SU-DHL-6 (cell line): ENCODE results near the gene ZCCHC7.
A peak's percentile ranks its signal among the peaks of the same experiment; 100 is the strongest.

Experiments used
- H2AFZ ChIP-seq: fragments of 200-600 bp; sonication (generic); 2 replicates; pipeline ENCODE4 v1.6.1; 2014; ENCODE audit warnings: low read depth, mild to moderate bottlenecking, moderate library complexity, mixed read lengths, antibody characterized with exemption, low read length; ENCODE audit not compliant: severe bottlenecking
- H3F3A ChIP-seq: fragments of 200-600 bp; shearing (Covaris generic); 2 replicates; pipeline ENCODE4 v1.6.0; 2016; ENCODE audit warnings: antibody characterized with exemption, mild to moderate bottlenecking; ENCODE audit not compliant: insufficient read depth
- H3K27ac ChIP-seq: fragments of 200-600 bp; sonication (generic); 2 replicates; pipeline ENCODE4 v1.5.1; 2016; ENCODE audit warnings: low read depth, mild to moderate bottlenecking, low read length, moderate library complexity, mixed read lengths
- H3K27me3 ChIP-seq: fragments of 200-600 bp; sonication (generic), shearing (Covaris generic); 2 replicates; pipeline ENCODE4 v1.6.0; 2014; ENCODE audit warnings: mild to moderate bottlenecking, low read length
- H3K36me3 ChIP-seq: fragments of 200-600 bp; sonication (generic); 2 replicates; pipeline ENCODE4 v1.6.1; 2014; ENCODE audit warnings: mild to moderate bottlenecking, low read length, mixed read lengths
- H3K4me2 ChIP-seq: fragments of 300-600, 200-600 bp; shearing (Covaris generic), sonication (generic); 2 replicates; pipeline ENCODE4 v1.6.0; 2014; ENCODE audit warnings: low read length, low read depth, mild to moderate bottlenecking; ENCODE audit not compliant: poor library complexity, severe bottlenecking
- H3K4me3 ChIP-seq: fragments of 200-600 bp; sonication (generic); 2 replicates; pipeline ENCODE4 v1.5.1; 2014; ENCODE audit warnings: antibody characterized with exemption, low read length, mild to moderate bottlenecking, mixed read lengths; ENCODE audit not compliant: insufficient read depth, poor library complexity, severe bottlenecking
- H3K79me2 ChIP-seq: fragments of 200-600 bp; sonication (generic); 2 replicates; pipeline ENCODE4 v1.6.1; 2014; ENCODE audit warnings: mild to moderate bottlenecking, low read length, moderate library complexity; ENCODE audit not compliant: insufficient read depth
- H3K9ac ChIP-seq: fragments of 200-600 bp; sonication (generic); 2 replicates; pipeline ENCODE4 v1.7.0; 2014; ENCODE audit warnings: mild to moderate bottlenecking, low read length
- H3K9me2 ChIP-seq: fragments of 200-600 bp; sonication (generic); replicated peaks from 2 replicates; pipeline ENCODE4 v1.6.1; 2014; ENCODE audit warnings: low read length; ENCODE audit not compliant: insufficient read depth
- H3K9me3 ChIP-seq: fragments of 200-600 bp; sonication (generic); 2 replicates; pipeline ENCODE4 v1.6.1; 2014; ENCODE audit warnings: low read length, mixed read lengths; ENCODE audit not compliant: insufficient read depth
- H4K20me1 ChIP-seq: fragments of 200-600 bp; sonication (generic); 2 replicates; pipeline ENCODE4 v1.6.1; 2014; ENCODE audit warnings: low read depth, mild to moderate bottlenecking, antibody characterized with exemption, low read length, moderate library complexity, mixed read lengths
- CTCF ChIP-seq: fragments of 200-600 bp; sonication (generic); IDR thresholded peaks from one replicate; pipeline ENCODE4 v1.5.1; 2017; ENCODE audit warnings: antibody characterized with exemption, mild to moderate bottlenecking, low read length, moderate library complexity; ENCODE audit not compliant: insufficient read depth, poor library complexity, severe bottlenecking
- EZH2phosphoT487 ChIP-seq: fragments of 200-600 bp; sonication (generic), shearing (Covaris generic); conservative IDR thresholded peaks from 2 replicates; pipeline ENCODE4 v1.6.1; 2018; ENCODE audit warnings: mild to moderate bottlenecking, antibody characterized with exemption, low read length, moderate library complexity, mixed read lengths

The ZCCHC7 gene

GRCh38 chr9:37405350-37405749 lies 285.0 kb downstream of the ZCCHC7 start:
- H3K4me3 ChIP-seq, result peak overlapping the region; percentile 49
- TF ChIP-seq CTCF, result no peak
- H3K4me2 ChIP-seq, result peak overlapping the region; percentile 81
- H3K27ac ChIP-seq, result peak overlapping the region; percentile 95
- H2AFZ ChIP-seq, result no peak overlapping the region
- no peaks in the 10 kb centered on the region for H3K9me2 ChIP-seq
- peaks cover 96% of the 10 kb centered on the region for H3F3A ChIP-seq
- peak overlapping the region; percentile 83 for H3K9ac ChIP-seq
- no peaks in the 10 kb centered on the region for H3K27me3 ChIP-seq
- H4K20me1 ChIP-seq, result no peaks in the 10 kb centered on the region
- H3K36me3 ChIP-seq, result no peaks in the 10 kb centered on the region
- peaks cover 48% of the 10 kb centered on the region for H3K79me2 ChIP-seq
- no peaks in the 10 kb centered on the region for H3K9me3 ChIP-seq

- H3K79me2 ChIP-seq, result peaks cover 46% of the 10 kb centered on the region
- no peaks in the 10 kb centered on the region for H3K9me3 ChIP-seq
- no peaks in the 10 kb centered on the region for H3K36me3 ChIP-seq
- TF ChIP-seq CTCF, result no peak
- H3K4me3 ChIP-seq, result peak overlapping the region; percentile 49
- no peaks in the 10 kb centered on the region for H3K27me3 ChIP-seq
- no peaks in the 10 kb centered on the region for H3K9me2 ChIP-seq
- H3K4me2 ChIP-seq, result peak overlapping the region; percentile 81
- peak overlapping the region; percentile 95 for H3K27ac ChIP-seq
- peak overlapping the region; percentile 83 for H3K9ac ChIP-seq
- peaks cover 96% of the 10 kb centered on the region for H3F3A ChIP-seq
- H4K20me1 ChIP-seq, result no peaks in the 10 kb centered on the region
- no peak overlapping the region for H2AFZ ChIP-seq
These were observed 285.5 kb downstream of the ZCCHC7 start for GRCh38 chr9:37405764-37406380.

- TF ChIP-seq EZH2phosphoT487 (no peak), CTCF (no peak)
- Histone ChIP-seq H3K9me2 (no peaks in the 10 kb centered on the region), H3K9me3 (no peaks in the 10 kb centered on the region), H4K20me1 (no peaks in the 10 kb centered on the region), H3K36me3 (no peaks in the 10 kb centered on the region), H3K9ac (peak overlapping the region; percentile 83), H3K27ac (peak overlapping the region; percentile 95), H3K4me3 (peak overlapping the region; percentile 49), H3K27me3 (no peaks in the 10 kb centered on the region), H3K4me2 (peak overlapping the region; percentile 81), H3K79me2 (peaks cover 41% of the 10 kb centered on the region), H2AFZ (no peak overlapping the region), H3F3A (peaks cover 96% of the 10 kb centered on the region)
These were observed 286.4 kb downstream of the ZCCHC7 start for GRCh38 chr9:37406603-37407401.
